Endothelial cell of umbilical vein (primary cell): ENCODE results near the gene EBI3. TPM values are rescaled to one million over a fixed set of nuclear protein-coding genes. Genes with fewer than 3 reads are reported as not detected.

Source experiments
- BruUV-seq: library from RNA; stranded (reverse); fragments of 400-500 nt; replicated peaks from 2 replicates; lab custom pipeline; 2021; lab: Mats Ljungman, UMichigan
- CTCF ChIA-PET: fragments of 300-600, 350-600 bp; sonication (Branson Sonifier 250); formaldehyde crosslinking; loops from one replicate; lab custom pipeline; 2021; ENCODE audit warnings: antibody characterized with exemption, inconsistent platforms; lab: Charles Lee
- POLR2A ChIA-PET: fragments of 300-600, 350-600 bp; sonication (Branson Sonifier 250); formaldehyde crosslinking; loops from one replicate; lab custom pipeline; 2021; ENCODE audit warnings: antibody characterized with exemption, inconsistent platforms; lab: Charles Lee
- DNase-seq: peaks from one replicate; pipeline ENCODE4 v3.0.0-alpha.2; 2011; ENCODE audit warnings: low read depth, low spot score
- FAIRE-seq: peaks from 2 replicates; lab custom pipeline; 2011; peaks lifted over from hg19 to GRCh38; lab: Jason Lieb, UNC
- H2AFZ ChIP-seq: 2 replicates; pipeline ENCODE4 v1.6.0; 2012; ENCODE audit warnings: low read depth, low read length, control low read depth, inconsistent platforms
- H3K27ac ChIP-seq: 2 replicates; pipeline ENCODE4 v1.5.1; 2011; ENCODE audit warnings: low read depth, mild to moderate bottlenecking, control low read depth, low read length, moderate library complexity; ENCODE audit not compliant: insufficient read depth
- H3K27me3 ChIP-seq, 2 experiments: 2 replicates each; pipeline versions ENCODE4 v1.6.0 to v1.6.1; 2011; ENCODE audit warnings: low read length in 2 of 2, mixed read lengths in 1 of 2; ENCODE audit not compliant: control insufficient read depth in 2 of 2, insufficient read depth in 2 of 2
- H3K36me3 ChIP-seq, 2 experiments: 2 replicates in 1 of 2; 3 replicates in 1 of 2; pipeline ENCODE4 v1.5.1; 2011; ENCODE audit warnings: low read length in 2 of 2, mild to moderate bottlenecking in 1 of 2, moderate library complexity in 1 of 2; ENCODE audit not compliant: control insufficient read depth in 2 of 2, insufficient read depth in 2 of 2; ENCODE audit errors: extremely low read depth in 1 of 2
- H3K4me1 ChIP-seq: 3 replicates; pipeline ENCODE4 v1.5.1; 2011; ENCODE audit warnings: mild to moderate bottlenecking, low read length; ENCODE audit not compliant: control insufficient read depth, insufficient read depth; ENCODE audit errors: extremely low read depth
- H3K4me2 ChIP-seq: 2 replicates; pipeline ENCODE4 v1.6.1; 2011; ENCODE audit warnings: low read length, control low read depth, mixed read lengths; ENCODE audit not compliant: insufficient read depth
- H3K4me3 ChIP-seq, 3 experiments: fragments of 200-600 bp in 1 of 3; sonication (generic), shearing (Covaris generic) in 1 of 3; replicated peaks in 1 of 3; 2 replicates each; pipeline ENCODE4 v1.5.1; 2011 to 2016; ENCODE audit warnings: control low read depth in 3 of 3, low read length in 3 of 3, mild to moderate bottlenecking in 2 of 3, inconsistent platforms in 1 of 3, low read depth in 1 of 3, moderate library complexity in 1 of 3; ENCODE audit not compliant: insufficient read depth in 1 of 3
- H3K79me2 ChIP-seq: 2 replicates; pipeline ENCODE4 v1.6.0; 2012; ENCODE audit warnings: low read length, inconsistent platforms; ENCODE audit not compliant: control insufficient read depth, insufficient read depth
- H3K9ac ChIP-seq: replicated peaks from 2 replicates; pipeline ENCODE3; 2011; ENCODE audit warnings: low read length, control low read depth; ENCODE audit not compliant: insufficient read depth; ENCODE audit errors: extremely low read depth
- H3K9me1 ChIP-seq: replicated peaks from 3 replicates; pipeline ENCODE4 v1.6.0; 2011; ENCODE audit warnings: mild to moderate bottlenecking, low read length; ENCODE audit not compliant: control insufficient read depth, insufficient read depth; ENCODE audit errors: extremely low read depth
- H3K9me3 ChIP-seq: replicated peaks from 2 replicates; pipeline ENCODE4 v1.5.1; 2012; ENCODE audit warnings: low read length, inconsistent platforms; ENCODE audit not compliant: control insufficient read depth, insufficient read depth
- H4K20me1 ChIP-seq: replicated peaks from 2 replicates; pipeline ENCODE3; 2011; ENCODE audit warnings: mild to moderate bottlenecking, low read length; ENCODE audit not compliant: control insufficient read depth, insufficient read depth; ENCODE audit errors: extremely low read depth
- GATA2 ChIP-seq: IDR thresholded peaks from 2 replicates; pipeline ENCODE4 v1.7.0; 2011; ENCODE audit warnings: low read depth, mild to moderate bottlenecking, moderate library complexity, mixed read lengths, low read length; ENCODE audit not compliant: insufficient read length, insufficient read depth
- MYC ChIP-seq: IDR thresholded peaks from one replicate; pipeline ENCODE4 v1.6.1; 2011; ENCODE audit warnings: mild to moderate bottlenecking, low read depth, low read length
- POLR2A ChIP-seq: IDR thresholded peaks from 2 replicates; pipeline ENCODE4 v1.6.1; 2012; ENCODE audit warnings: low read depth, mild to moderate bottlenecking, control low read depth, low read length
- POLR2AphosphoS5 ChIP-seq: IDR thresholded peaks from 2 replicates; pipeline ENCODE4 v1.6.1; 2012; ENCODE audit warnings: low read depth, mild to moderate bottlenecking, control low read depth, low read length, moderate library complexity; ENCODE audit not compliant: insufficient read depth
- dilution Hi-C: fragments of 300-500 bp; cut with MboI; formaldehyde crosslinking; loops from one replicate; pipeline ENCODE4 v1.15.0; 2019; ENCODE audit warnings: low sequenced_read_pairs; ENCODE audit not compliant: extremely low pct_ligation_motif_present
- intact Hi-C: fragments of 100-400 bp; cut with micrococcal nuclease; formaldehyde crosslinking; loops from one replicate; pipeline ENCODE4 v1.10.0; 2022
- polyA plus RNA-seq, 4 experiments: library from polyadenylated mRNA; depleted of rRNA in 3 of 4; stranded (reverse) in 3 of 4; unstranded in 1 of 4; fragments of >200 nt; gene quantifications; 2 replicates each; pipeline versions ENCODE4 v1.2.1 to v1.2.3, GENCODE V29; 2011 to 2012; ENCODE audit warnings: missing spikeins in 1 of 4
- total RNA-seq: library from RNA; stranded (reverse); gene quantifications from 2 replicates; pipeline ENCODE4 v1.2.3, GENCODE V29; 2021
- TF ChIP-seq, protein P1 (sequence below): IDR thresholded peaks from 2 replicates; pipeline ENCODE4 v1.6.1; 2011; ENCODE audit not compliant: insufficient read depth, insufficient read length
- TF ChIP-seq, protein P2 (sequence below), 2 donors: IDR thresholded peaks; 1 replicate in 1 of 2; 2 replicates in 1 of 2; pipeline ENCODE4 v1.5.1; 2011; ENCODE audit warnings: low read length in 2 of 2, mild to moderate bottlenecking in 2 of 2, moderate library complexity in 2 of 2, control low read depth in 1 of 2, inconsistent platforms in 1 of 2, low read depth in 1 of 2; ENCODE audit not compliant: insufficient read depth in 1 of 2; ENCODE audit errors: extremely low read depth in 1 of 2

EBI3 gene
- total and polyA plus RNA-seq, 2 donors (not counting 3 experiments of a cell fraction or from before 2014, with no cell fraction given) = 0.29 to 1.0 TPM

- Histone ChIP-seq H4K20me1 (no peaks in the 10 kb centered on the region), H3K4me2 (no peak overlapping the region), H3K9me1 (no peaks in the 10 kb centered on the region), H3K4me3 (no peak overlapping the region), H3K9me3 (no peaks in the 10 kb centered on the region), H3K79me2 (no peaks in the 10 kb centered on the region), H3K4me1 (no peaks in the 10 kb centered on the region), H3K36me3 (peaks cover 0 to 19% of the 10 kb centered on the region in 2 experiments), H3K27ac (no peak overlapping the region), H3K9ac (no peak overlapping the region), H2AFZ (no peak overlapping the region), H3K27me3 (no peaks in the 10 kb centered on the region)
- intact Hi-C loops = no loop called here
- DNase-seq (no peak), FAIRE-seq (no peak)
- dilution Hi-C loops = no loop called here
- BruUV-seq = no TSS peak
- POLR2A ChIA-PET = no interaction called here
- TF ChIP-seq, protein P1, sequence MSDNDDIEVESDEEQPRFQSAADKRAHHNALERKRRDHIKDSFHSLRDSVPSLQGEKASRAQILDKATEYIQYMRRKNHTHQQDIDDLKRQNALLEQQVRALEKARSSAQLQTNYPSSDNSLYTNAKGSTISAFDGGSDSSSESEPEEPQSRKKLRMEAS = no peak
- TF ChIP-seq, protein P2, sequence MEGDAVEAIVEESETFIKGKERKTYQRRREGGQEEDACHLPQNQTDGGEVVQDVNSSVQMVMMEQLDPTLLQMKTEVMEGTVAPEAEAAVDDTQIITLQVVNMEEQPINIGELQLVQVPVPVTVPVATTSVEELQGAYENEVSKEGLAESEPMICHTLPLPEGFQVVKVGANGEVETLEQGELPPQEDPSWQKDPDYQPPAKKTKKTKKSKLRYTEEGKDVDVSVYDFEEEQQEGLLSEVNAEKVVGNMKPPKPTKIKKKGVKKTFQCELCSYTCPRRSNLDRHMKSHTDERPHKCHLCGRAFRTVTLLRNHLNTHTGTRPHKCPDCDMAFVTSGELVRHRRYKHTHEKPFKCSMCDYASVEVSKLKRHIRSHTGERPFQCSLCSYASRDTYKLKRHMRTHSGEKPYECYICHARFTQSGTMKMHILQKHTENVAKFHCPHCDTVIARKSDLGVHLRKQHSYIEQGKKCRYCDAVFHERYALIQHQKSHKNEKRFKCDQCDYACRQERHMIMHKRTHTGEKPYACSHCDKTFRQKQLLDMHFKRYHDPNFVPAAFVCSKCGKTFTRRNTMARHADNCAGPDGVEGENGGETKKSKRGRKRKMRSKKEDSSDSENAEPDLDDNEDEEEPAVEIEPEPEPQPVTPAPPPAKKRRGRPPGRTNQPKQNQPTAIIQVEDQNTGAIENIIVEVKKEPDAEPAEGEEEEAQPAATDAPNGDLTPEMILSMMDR (IDR thresholded peaks at IDR 0.05; ENCODE audit: extremely low read depth in 1 of 2, insufficient read depth in 1 of 2, low read depth in 1 of 2, low read length in 2 of 2) = no peak
- TF ChIP-seq POLR2A = no peak
- CTCF ChIA-PET = interaction anchor here (0.7 to 1.8 kb wide), 3 partner anchors 88 to 260 kb away, joined by 3 to 6 read pairs (median 6); no protein-coding TSS in a partner anchor
Observed at GRCh38 chr19:4264812-4265211, 35.5 kb downstream of the EBI3 start.

GRCh38 chr19:4266253-4267000 lies 37.1 kb downstream of the EBI3 start:
- Histone ChIP-seq H3K9me1 (no peaks in the 10 kb centered on the region), H3K4me1 (no peaks in the 10 kb centered on the region), H3K27me3 (no peaks in the 10 kb centered on the region), H3K4me2 (no peak overlapping the region), H3K79me2 (no peaks in the 10 kb centered on the region), H4K20me1 (no peaks in the 10 kb centered on the region), H3K9me3 (no peaks in the 10 kb centered on the region), H2AFZ (no peak overlapping the region), H3K9ac (no peak overlapping the region), H3K36me3 (peaks cover 0 to 17% of the 10 kb centered on the region in 2 experiments), H3K27ac (no peak overlapping the region), H3K4me3 (no peak overlapping the region)
- BruUV-seq = no TSS peak
- dilution Hi-C loops (no loop called here), intact Hi-C loops (no loop called here)
- DNase-seq = no peak
- FAIRE-seq = no peak
- no peak for TF ChIP-seq POLR2AphosphoS5
- no peak for TF ChIP-seq MYC
- TF ChIP-seq, protein P2 (IDR thresholded peaks at IDR 0.05; ENCODE audit: extremely low read depth in 1 of 2, insufficient read depth in 1 of 2, low read depth in 1 of 2, low read length in 2 of 2) = no peak
- no peak for TF ChIP-seq GATA2
- CTCF ChIA-PET = interaction anchor here (0.6 to 4.9 kb wide), 23 partner anchors 8 to 369 kb away, joined by 3 to 120 read pairs (median 6); partner anchors contain the start of genes EBI3, MPND, SH3GL1 and SHD
- POLR2A ChIA-PET = no interaction called here
